KMS-11 (cell line): ENCODE results near the gene CACHD1.

ENCODE experiments used
- H2AFZ ChIP-seq: fragments of 200-600 bp; sonication (generic); 2 replicates; pipeline ENCODE4 v1.6.1; 2016; ENCODE audit warnings: antibody characterized with exemption, mixed run types, low read depth
- H3K27ac ChIP-seq: fragments of 200-600 bp; sonication (generic); 2 replicates; pipeline ENCODE4 v1.6.1; 2016; ENCODE audit warnings: mild to moderate bottlenecking, mixed run types
- H3K27me3 ChIP-seq: fragments of 200-600 bp; sonication (generic); 2 replicates; pipeline ENCODE4 v1.6.1; 2017; ENCODE audit warnings: mild to moderate bottlenecking, low read depth, mixed run types, moderate library complexity; ENCODE audit not compliant: insufficient read depth
- H3K36me3 ChIP-seq: fragments of 200-600 bp; sonication (generic); 2 replicates; pipeline ENCODE4 v1.6.1; 2017; ENCODE audit warnings: mild to moderate bottlenecking, mixed run types; ENCODE audit not compliant: insufficient read depth
- H3K4me1 ChIP-seq: fragments of 200-600 bp; sonication (generic); 2 replicates; pipeline ENCODE4 v1.6.1; 2016; ENCODE audit warnings: mild to moderate bottlenecking, low read depth, mixed run types; ENCODE audit not compliant: poor library complexity, severe bottlenecking
- H3K4me2 ChIP-seq: fragments of 200-600 bp; sonication (generic); 2 replicates; pipeline ENCODE4 v1.7.0; 2016; ENCODE audit warnings: mild to moderate bottlenecking, mixed run types
- H3K4me3 ChIP-seq: fragments of 200-600 bp; sonication (generic); IDR thresholded peaks from 2 replicates; pipeline ENCODE4 v1.6.1; 2017; ENCODE audit warnings: low read depth, low read length, mixed read lengths; ENCODE audit not compliant: insufficient read depth
- H3K79me2 ChIP-seq: fragments of 200-600 bp; sonication (generic); 2 replicates; pipeline ENCODE4 v1.6.1; 2016; ENCODE audit warnings: low read depth, mixed run types; ENCODE audit not compliant: insufficient read depth
- H3K9ac ChIP-seq: fragments of 200-600 bp; sonication (generic); 2 replicates; pipeline ENCODE4 v1.6.1; 2016; ENCODE audit warnings: mild to moderate bottlenecking, mixed run types
- H4K20me1 ChIP-seq: fragments of 200-600 bp; sonication (generic); 2 replicates; pipeline ENCODE4 v1.6.1; 2016; ENCODE audit warnings: mild to moderate bottlenecking, mixed run types; ENCODE audit not compliant: insufficient read depth
- CTCF ChIP-seq: fragments of 200-600 bp; sonication (generic); conservative IDR thresholded peaks from 2 replicates; pipeline ENCODE4 v1.6.1; 2017; ENCODE audit warnings: low read depth, mild to moderate bottlenecking, antibody characterized with exemption, low read length, moderate library complexity, mixed read lengths

The CACHD1 gene

GRCh38 chr1:64675718-64676345 is 205.9 kb downstream of the CACHD1 start:
- Histone ChIP-seq H3K9ac (no peak overlapping the region), H3K27ac (no peak overlapping the region), H3K4me2 (no peak overlapping the region), H3K79me2 (no peaks in the 10 kb centered on the region), H2AFZ (no peak overlapping the region), H3K4me1 (no peaks in the 10 kb centered on the region), H3K4me3 (no peak overlapping the region), H3K36me3 (no peaks in the 10 kb centered on the region), H4K20me1 (no peaks in the 10 kb centered on the region), H3K27me3 (no peaks in the 10 kb centered on the region)
- peak; percentile 73 for TF ChIP-seq CTCF

- Histone ChIP-seq H3K4me1 (no peaks in the 10 kb centered on the region), H3K79me2 (no peaks in the 10 kb centered on the region), H3K4me3 (no peak overlapping the region), H3K27ac (no peak overlapping the region), H3K9ac (no peak overlapping the region), H3K27me3 (no peaks in the 10 kb centered on the region), H4K20me1 (no peaks in the 10 kb centered on the region), H3K4me2 (no peak overlapping the region), H2AFZ (no peak overlapping the region), H3K36me3 (no peaks in the 10 kb centered on the region)
- TF ChIP-seq CTCF = no peak
Measured at GRCh38 chr1:64676386-64676785, 206.5 kb downstream of the CACHD1 start.

- TF ChIP-seq CTCF = no peak
- H3K4me1 ChIP-seq = no peaks in the 10 kb centered on the region
- no peak overlapping the region for H3K4me3 ChIP-seq
- H3K36me3 ChIP-seq = no peaks in the 10 kb centered on the region
- no peaks in the 10 kb centered on the region for H3K79me2 ChIP-seq
- no peak overlapping the region for H3K4me2 ChIP-seq
- no peak overlapping the region for H3K9ac ChIP-seq
- H2AFZ ChIP-seq = no peak overlapping the region
- H4K20me1 ChIP-seq = no peaks in the 10 kb centered on the region
- H3K27ac ChIP-seq = no peak overlapping the region
- no peaks in the 10 kb centered on the region for H3K27me3 ChIP-seq
Measured at GRCh38 chr1:64677532-64677931, 207.6 kb downstream of the CACHD1 start.

- Histone ChIP-seq H3K9ac (no peak overlapping the region), H3K27me3 (no peaks in the 10 kb centered on the region), H3K27ac (no peak overlapping the region), H3K79me2 (no peaks in the 10 kb centered on the region), H3K4me3 (no peak overlapping the region), H3K4me2 (no peak overlapping the region), H3K36me3 (no peaks in the 10 kb centered on the region), H3K4me1 (no peaks in the 10 kb centered on the region), H4K20me1 (no peaks in the 10 kb centered on the region), H2AFZ (no peak overlapping the region)
- TF ChIP-seq CTCF = no peak
Measured at GRCh38 chr1:64678366-64678765, 208.4 kb downstream of the CACHD1 start.
